Psoas muscle (tissue), 8 donors: ENCODE results near the gene TMEM108. TPM values are rescaled to one million over a fixed set of nuclear protein-coding genes. Genes with fewer than 3 reads are reported as not detected.

Source experiments
- ATAC-seq, 4 donors: fragments of 200-7000 bp; cut with Tn5 transposase; one replicate each; pipeline ENCODE4 v1.9.1; 2020; ENCODE audit warnings: moderate library complexity in 3 of 4, mild to moderate bottlenecking in 2 of 4
- DNase-seq, 2 donors: peaks; one replicate each; pipeline ENCODE4 v3.0.0-alpha.2; 2020
- H3K27ac ChIP-seq: fragments of 200-600 bp; one replicate; pipeline ENCODE4 v1.8.0; 2022
- H3K27me3 ChIP-seq, 3 donors: fragments of 200-600 bp in 1 of 3; one replicate each; pipeline versions ENCODE4 v1.6.1 to v1.8.0; 2013 to 2022; ENCODE audit warnings: low read length in 2 of 3, mild to moderate bottlenecking in 2 of 3, moderate library complexity in 1 of 3; ENCODE audit not compliant: insufficient read depth in 3 of 3
- H3K36me3 ChIP-seq, 2 donors: fragments of 200-600 bp in 1 of 2; one replicate each; pipeline versions ENCODE4 v1.6.1 to v1.8.0; 2013 to 2022; ENCODE audit warnings: low read depth in 1 of 2, mild to moderate bottlenecking in 1 of 2, moderate library complexity in 1 of 2; ENCODE audit not compliant: insufficient read depth in 1 of 2
- H3K4me1 ChIP-seq: fragments of 200-600 bp; one replicate; pipeline ENCODE4 v1.8.0; 2022
- H3K4me3 ChIP-seq: fragments of 200-600 bp; one replicate; pipeline ENCODE4 v1.8.0; 2022; ENCODE audit warnings: mild to moderate bottlenecking
- H3K9me3 ChIP-seq: fragments of 200-600 bp; one replicate; pipeline ENCODE4 v1.8.0; 2022
- WGBS, 3 donors: extraction: QIAGEN DNeasy Blood & Tissue Kit; methylation state at CpG; one replicate each; pipeline versions ENCODE4 v1.1.6 to v1.1.7; 2013; 5-methylcytosine and 5-hydroxymethylcytosine counted together
- intact Hi-C, 2 donors: fragments of 100-400 bp; cut with DNase I; formaldehyde crosslinking; loops; one replicate each; pipeline versions ENCODE4 v1.11.0 to v1.14.2; 2022
- polyA plus RNA-seq, 3 donors: library from polyadenylated mRNA; stranded (reverse); fragments of 200-250 nt; gene quantifications; one replicate each; pipeline ENCODE4 v1.2.3, GENCODE V29; 2013
- total RNA-seq, 4 donors: library from RNA; stranded (reverse); fragmentation: NEBNext Ultra II Directional in 2 of 4; extraction: Animal tissue kit (Norgen Biotek cat#: 25700) in 2 of 4; gene quantifications; one replicate each; pipeline versions ENCODE4 v1.2.1 to v1.2.4, GENCODE V29; 2021 to 2023
- TF ChIP-seq, protein P1 (sequence below): fragments of 200-600 bp; IDR thresholded peaks from one replicate; pipeline ENCODE4 v1.8.0; 2022; ENCODE audit warnings: antibody characterized with exemption
- donor health status: healthy with polysubstance abuse.
- donor health status: DM: no; HTN: no; CAD: no; lungs with moderate emphysema.
- donor health status: Bipolar disorder and iron deficiency.
- donor health status: healthy.
- donor health status: DM: yes; HTN: yes; CAD: no.
- donor health status: DM: no; HTN: no; CAD: no.
- donor health status: DM: no; HTN: no; CAD: no.
- donor health status: DM: yes; HTN: yes; CAD: no.

TMEM108 gene
- total and polyA plus RNA-seq, 7 donors = 2.4 to 10.5 (median 6.5) TPM

DNA sequence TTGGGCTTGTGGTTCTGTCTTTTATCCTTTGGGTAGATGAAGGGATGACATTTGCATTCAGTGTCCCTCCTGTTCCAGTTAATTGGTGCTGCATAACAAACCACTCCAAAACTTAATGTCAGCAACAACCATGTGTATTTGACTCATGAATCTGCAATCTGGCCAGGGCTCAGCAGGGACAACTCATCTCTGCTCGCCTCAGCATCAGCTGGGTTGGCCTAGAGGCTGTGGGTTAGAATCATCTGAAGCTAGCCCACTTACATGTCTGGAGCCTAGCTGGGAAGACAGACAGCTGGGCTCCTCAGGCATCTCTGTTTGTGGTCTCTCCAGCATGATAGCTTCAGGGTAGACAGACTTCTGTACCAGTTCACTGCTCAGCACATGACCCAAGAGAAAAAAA, 92.0 kb downstream of the TMEM108 start:
- Histone ChIP-seq H3K27ac (no peak overlapping the region), H3K4me1 (no peaks in the 10 kb centered on the region), H3K4me3 (no peak overlapping the region), H3K36me3 (no peaks in the 10 kb centered on the region), H3K9me3 (no peaks in the 10 kb centered on the region), H3K27me3 (no peaks in the 10 kb centered on the region)
- TF ChIP-seq, protein P1, sequence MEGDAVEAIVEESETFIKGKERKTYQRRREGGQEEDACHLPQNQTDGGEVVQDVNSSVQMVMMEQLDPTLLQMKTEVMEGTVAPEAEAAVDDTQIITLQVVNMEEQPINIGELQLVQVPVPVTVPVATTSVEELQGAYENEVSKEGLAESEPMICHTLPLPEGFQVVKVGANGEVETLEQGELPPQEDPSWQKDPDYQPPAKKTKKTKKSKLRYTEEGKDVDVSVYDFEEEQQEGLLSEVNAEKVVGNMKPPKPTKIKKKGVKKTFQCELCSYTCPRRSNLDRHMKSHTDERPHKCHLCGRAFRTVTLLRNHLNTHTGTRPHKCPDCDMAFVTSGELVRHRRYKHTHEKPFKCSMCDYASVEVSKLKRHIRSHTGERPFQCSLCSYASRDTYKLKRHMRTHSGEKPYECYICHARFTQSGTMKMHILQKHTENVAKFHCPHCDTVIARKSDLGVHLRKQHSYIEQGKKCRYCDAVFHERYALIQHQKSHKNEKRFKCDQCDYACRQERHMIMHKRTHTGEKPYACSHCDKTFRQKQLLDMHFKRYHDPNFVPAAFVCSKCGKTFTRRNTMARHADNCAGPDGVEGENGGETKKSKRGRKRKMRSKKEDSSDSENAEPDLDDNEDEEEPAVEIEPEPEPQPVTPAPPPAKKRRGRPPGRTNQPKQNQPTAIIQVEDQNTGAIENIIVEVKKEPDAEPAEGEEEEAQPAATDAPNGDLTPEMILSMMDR = no peak
- DNase-seq (no peak), ATAC-seq (peak in 1 of 4 donors; percentile 23)
- intact Hi-C loops = no loop called here
- WGBS, 3 donors = 55 to 70% (median 60%) methylated on average over 1 of the region's 1 CpG

DNA sequence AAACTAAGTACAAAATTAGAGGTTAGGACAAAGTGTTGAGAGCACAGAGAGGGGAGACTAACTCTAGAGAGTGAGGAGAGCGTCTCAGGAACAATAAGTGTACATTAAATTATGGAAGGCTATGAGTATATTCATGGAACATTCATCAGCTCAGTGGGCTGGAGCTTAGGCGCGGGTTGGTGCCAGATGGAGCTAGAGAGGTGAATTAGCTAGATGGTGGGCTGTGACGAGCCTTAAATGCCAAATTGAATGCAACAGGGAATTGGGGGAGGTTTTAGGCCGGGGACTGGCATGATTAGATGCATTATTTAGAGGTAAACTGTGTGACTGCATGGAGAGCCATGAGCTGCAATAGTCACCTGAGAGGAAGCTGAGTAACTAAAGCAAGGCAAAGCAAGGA, 97.1 kb downstream of the TMEM108 start:
- ATAC-seq (no peak), DNase-seq (no peak)
- no peaks in the 10 kb centered on the region for H3K4me1 ChIP-seq
- H3K4me3 ChIP-seq = no peak overlapping the region
- H3K9me3 ChIP-seq = no peaks in the 10 kb centered on the region
- no peaks in the 10 kb centered on the region for H3K36me3 ChIP-seq
- intact Hi-C loops = no loop called here
- 77 to 87% (median 84%) methylated on average over 5 of the region's 5 CpGs for WGBS, 3 donors
- H3K27ac ChIP-seq = no peak overlapping the region
- no peaks in the 10 kb centered on the region for H3K27me3 ChIP-seq
- TF ChIP-seq, protein P1 = no peak

DNA sequence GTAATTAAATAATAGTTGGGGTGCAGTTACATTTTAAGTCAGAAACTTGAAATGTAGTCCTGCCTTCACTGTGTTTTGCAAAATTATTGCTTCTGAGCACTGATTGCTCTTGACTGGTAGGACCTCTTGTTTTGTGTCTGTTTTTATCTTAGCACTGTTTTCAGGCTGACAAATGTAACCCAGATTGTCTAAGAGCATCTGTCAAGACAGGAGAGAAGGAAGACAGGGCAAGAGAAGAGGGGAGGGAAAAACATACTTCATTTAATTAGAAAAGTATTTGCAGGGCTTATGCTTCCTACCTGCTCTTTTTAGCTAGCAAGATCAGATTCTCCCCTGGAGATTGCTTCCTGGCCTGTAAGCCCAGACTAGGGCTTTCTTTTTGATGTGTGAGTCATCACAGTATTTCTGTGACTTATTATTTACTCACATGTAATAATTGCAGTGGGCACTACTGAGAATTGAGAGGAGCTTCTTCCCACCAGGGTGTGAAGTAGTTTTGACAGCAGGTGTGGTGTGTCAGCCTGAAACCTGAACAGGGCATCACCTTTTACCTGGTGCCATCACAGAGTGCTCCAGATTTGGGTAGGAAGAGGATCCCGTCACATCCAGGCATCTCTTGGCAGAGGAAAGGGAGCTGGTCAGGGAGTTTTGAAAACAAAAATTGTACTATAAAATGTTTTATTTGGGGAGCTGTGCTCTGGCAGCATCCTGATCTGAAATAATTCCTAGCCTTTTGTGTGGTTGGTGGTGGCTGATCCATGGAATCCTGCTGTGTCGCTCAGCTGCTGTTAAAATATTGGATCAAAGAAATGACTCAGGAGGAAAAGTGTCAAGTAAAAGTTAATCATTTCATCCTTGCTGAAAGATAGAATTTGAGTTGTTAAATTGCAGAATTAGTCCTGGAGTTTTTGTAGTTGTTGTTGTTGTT, 98.2 kb downstream of the TMEM108 start:
- no peaks in the 10 kb centered on the region for H3K36me3 ChIP-seq
- no peak overlapping the region for H3K27ac ChIP-seq
- no peak overlapping the region for H3K4me3 ChIP-seq
- TF ChIP-seq, protein P1 = no peak
- no peaks in the 10 kb centered on the region for H3K4me1 ChIP-seq
- H3K27me3 ChIP-seq = no peaks in the 10 kb centered on the region
- DNase-seq = no peak
- H3K9me3 ChIP-seq = no peaks in the 10 kb centered on the region
- 51 to 84% (median 69%) methylated on average over 2 of the region's 2 CpGs for WGBS, 3 donors
- intact Hi-C loops = no loop called here
- ATAC-seq = peak; percentile 30 to 44 (median 34)

DNA sequence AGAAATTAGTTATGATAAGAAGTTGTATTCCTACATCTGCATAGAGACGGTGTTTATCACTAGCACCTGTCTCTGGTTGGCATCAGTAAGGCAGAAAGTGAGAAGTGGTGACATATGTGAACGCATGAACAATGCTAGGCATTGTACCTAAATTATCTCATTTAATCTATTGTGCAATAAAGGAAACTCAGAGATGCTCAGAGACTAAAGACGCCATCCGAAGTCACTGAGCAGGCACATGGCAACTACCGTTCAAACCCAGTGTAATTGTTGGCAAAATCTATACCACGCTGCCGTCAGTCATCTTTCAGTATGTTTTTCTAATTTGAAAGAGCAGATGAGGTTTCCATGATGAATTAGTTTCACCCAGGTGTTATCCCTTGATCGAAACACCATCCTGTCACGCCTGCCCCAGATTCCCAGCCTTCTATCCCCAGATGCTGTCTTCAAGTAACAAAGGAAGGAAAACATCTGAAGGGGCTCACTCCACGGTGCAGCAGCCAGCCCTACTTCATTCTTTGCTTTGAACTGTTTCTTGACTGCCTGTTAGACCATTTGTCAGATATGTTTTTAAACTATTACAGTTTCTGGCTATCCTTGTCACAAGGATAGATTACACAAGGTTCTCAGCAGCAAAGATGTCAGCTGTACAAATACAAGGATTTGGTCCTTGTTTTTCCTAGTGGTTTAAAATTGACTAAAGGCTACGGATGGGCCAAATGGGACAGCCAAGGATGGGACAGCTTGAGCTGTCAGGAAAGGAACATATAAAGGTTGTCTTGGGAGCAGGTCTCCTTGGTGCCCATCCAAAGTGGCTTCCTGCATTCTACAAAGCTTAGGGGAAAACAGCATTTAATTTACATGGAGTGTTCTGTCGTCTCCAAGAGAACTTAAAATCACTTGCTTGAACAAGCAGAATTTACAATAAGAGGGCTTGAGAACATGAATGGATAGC, 99.1 kb downstream of the TMEM108 start:
- H3K27me3 ChIP-seq = no peaks in the 10 kb centered on the region
- 56 to 69% (median 59%) methylated on average over 12 of the region's 12 CpGs for WGBS, 3 donors
- no peak for DNase-seq
- H3K9me3 ChIP-seq = no peaks in the 10 kb centered on the region
- no peak overlapping the region for H3K4me3 ChIP-seq
- H3K36me3 ChIP-seq = no peaks in the 10 kb centered on the region
- no peaks in the 10 kb centered on the region for H3K4me1 ChIP-seq
- TF ChIP-seq, protein P1 = no peak
- no peak for ATAC-seq
- intact Hi-C loops = no loop called here
- no peak overlapping the region for H3K27ac ChIP-seq
